PFSK-1 (cell line): ENCODE results near the gene DISC1.

Experiments
- POLR2AphosphoS5 ChIP-seq: IDR thresholded peaks from 2 replicates; pipeline ENCODE4 v1.6.1; 2012; ENCODE audit warnings: low read depth, mild to moderate bottlenecking, control low read depth, low read length, moderate library complexity
- REST ChIP-seq, 2 experiments: IDR thresholded peaks; 2 replicates each; pipeline versions ENCODE4 v1.6.1 to v1.8.0; 2011 to 2012; ENCODE audit warnings: low read depth in 2 of 2, low read length in 2 of 2, control low read depth in 1 of 2, inconsistent platforms in 1 of 2, mild to moderate bottlenecking in 1 of 2, moderate library complexity in 1 of 2; ENCODE audit not compliant: insufficient read depth in 1 of 2
- TAF1 ChIP-seq: IDR thresholded peaks from 2 replicates; pipeline ENCODE4 v1.6.1; 2012; ENCODE audit warnings: low read length, control low read depth, borderline replicate concordance; ENCODE audit not compliant: insufficient read depth

GRCh38 chr1:231626535-231626950 lies at the start of gene DISC1:
- TF ChIP-seq REST (IDR thresholded peaks at IDR 0.05; ENCODE audit: insufficient read depth in 1 of 2, low read depth in 2 of 2, low read length in 2 of 2) (no peak), POLR2AphosphoS5 (peak; percentile 52), TAF1 (0 out of 2 replicates have a peak, but pooled peaks have one; percentile 53)
